HT-29 (cell line): ENCODE measurements around the gene ALDH1A3. TPM values are rescaled to one million over a fixed set of nuclear protein-coding genes. Genes with fewer than 3 reads are reported as not detected.

Experiments used
- DNase-seq: peaks from one replicate; pipeline ENCODE4 v3.0.0-alpha.2; 2015; ENCODE audit warnings: low spot score
- total RNA-seq: library from RNA; depleted of rRNA; stranded (reverse); fragments of >200 nt; shearing (Covaris generic); gene quantifications from 2 replicates; pipeline ENCODE4 v1.2.3, GENCODE V29; 2014

ALDH1A3 gene
- total RNA-seq, 1 experiment from 2014 or later, result 21.0 TPM

GRCh38 chr15:100901702-100902435, 22.2 kb downstream of the ALDH1A3 start:
- DNase-seq, result no peak

GRCh38 chr15:100902436-100903167, 23.0 kb downstream of the ALDH1A3 start:
- DNase-seq, result no peak

GRCh38 chr15:100903168-100903554, 23.5 kb downstream of the ALDH1A3 start:
- no peak for DNase-seq

GRCh38 chr15:100905850-100906249, 26.2 kb downstream of the ALDH1A3 start:
- DNase-seq, result no peak

GRCh38 chr15:100908466-100908865, 28.8 kb downstream of the ALDH1A3 start:
- DNase-seq, result no peak

GRCh38 chr15:100909565-100909964, 29.9 kb downstream of the ALDH1A3 start:
- DNase-seq, result no peak

GRCh38 chr15:100909989-100910955, 30.6 kb downstream of the ALDH1A3 start:
- no peak for DNase-seq

GRCh38 chr15:100911086-100911485, 31.5 kb downstream of the ALDH1A3 start:
- no peak for DNase-seq

GRCh38 chr15:100913961-100914360, 34.3 kb downstream of the ALDH1A3 start:
- no peak for DNase-seq

- DNase-seq, result peak; percentile 47
Observed at GRCh38 chr15:100914876-100915275, 35.2 kb downstream of the ALDH1A3 start.

- DNase-seq, result peak; percentile 93
Observed at GRCh38 chr15:100918034-100918689, 38.5 kb downstream of the ALDH1A3 start.

GRCh38 chr15:100918690-100919480, 39.3 kb downstream of the ALDH1A3 start, which contains the start of gene LRRK1:
LRRK1 (plus strand) TSS chr15:100919357; CDS start chr15:100924633, 5,276 bp downstream.
- peak; percentile 69 for DNase-seq

GRCh38 chr15:100919481-100920405, 40.1 kb downstream of the ALDH1A3 start:
- DNase-seq, result peak; percentile 52

GRCh38 chr15:100920516-100921135, 41.0 kb downstream of the ALDH1A3 start:
- DNase-seq, result no peak

GRCh38 chr15:100922192-100923040, 42.8 kb downstream of the ALDH1A3 start:
- DNase-seq, result no peak

- no peak for DNase-seq
Observed at GRCh38 chr15:100923076-100923475, 43.4 kb downstream of the ALDH1A3 start.

GRCh38 chr15:100923902-100924301, 44.3 kb downstream of the ALDH1A3 start:
- no peak for DNase-seq

GRCh38 chr15:100924436-100924835, 44.8 kb downstream of the ALDH1A3 start:
- DNase-seq, result no peak
